Stomach (tissue), 9 donors: ENCODE measurements around the gene TRNT1. TPM values are rescaled to one million over a fixed set of nuclear protein-coding genes. Genes with fewer than 3 reads are reported as not detected.

Experiments used
- DNase-seq, 2 donors: peaks; one replicate each; pipeline versions ENCODE4 v3.0.0 to v3.0.0-alpha.2; 2013 to 2019
- H3K27ac ChIP-seq, 5 donors: fragments of 200-600 bp in 4 of 5; sonication (generic) in 4 of 5; one replicate each; pipeline ENCODE4 v1.5.1; 2013 to 2019; ENCODE audit warnings: mild to moderate bottlenecking in 1 of 5, moderate library complexity in 1 of 5
- H3K27me3 ChIP-seq, 3 donors: fragments of 200-600 bp; sonication (generic); one replicate each; pipeline ENCODE4 v1.5.1; 2017 to 2019; ENCODE audit warnings: mixed run types in 1 of 3
- H3K36me3 ChIP-seq, 4 donors: fragments of 200-600 bp; sonication (generic); 1 replicate in 3 of 4; 2 replicates in 1 of 4; pipeline ENCODE4 v1.5.1; 2016 to 2019
- H3K4me1 ChIP-seq, 4 donors: fragments of 200-600 bp; sonication (generic); one replicate each; pipeline ENCODE4 v1.5.1; 2016 to 2019
- H3K4me3 ChIP-seq, 4 donors: fragments of 200-600 bp; sonication (generic) in 3 of 4; one replicate each; pipeline ENCODE4 v1.5.1; 2016 to 2019; ENCODE audit warnings: mild to moderate bottlenecking in 1 of 4
- H3K9me3 ChIP-seq, 4 donors: fragments of 200-600 bp; sonication (generic); one replicate each; pipeline ENCODE4 v1.5.1; 2016 to 2019
- EP300 ChIP-seq: sonication (generic); formaldehyde crosslinking; IDR thresholded peaks from one replicate; pipeline ENCODE4 v1.6.1; 2017; ENCODE audit warnings: antibody characterized with exemption
- POLR2A ChIP-seq, 4 donors: fragments of 450-650 bp; IDR thresholded peaks; one replicate each; pipeline ENCODE4 v1.6.1; 2016; ENCODE audit warnings: antibody characterized with exemption in 4 of 4, control low read depth in 2 of 4, mild to moderate bottlenecking in 1 of 4, moderate library complexity in 1 of 4
- POLR2AphosphoS5 ChIP-seq, 3 donors: sonication (generic); formaldehyde crosslinking; IDR thresholded peaks; one replicate each; pipeline ENCODE4 v1.6.1; 2016; ENCODE audit warnings: antibody characterized with exemption in 3 of 3
- WGBS, 5 donors: extraction: QIAGEN DNeasy Blood & Tissue Kit in 3 of 5; methylation state at CpG; one replicate each; pipeline versions ENCODE4 v1.1.5 to v1.1.7; 2013 to 2018; 5-methylcytosine and 5-hydroxymethylcytosine counted together
- intact Hi-C: fragments of 100-400 bp; cut with DNase I; formaldehyde crosslinking; loops from one replicate; pipeline ENCODE4 v1.15.1; 2023; ENCODE audit warnings: low total_unique reads
- polyA plus RNA-seq, 3 donors: library from polyadenylated mRNA; stranded (reverse); fragments of 200-250 nt; gene quantifications; one replicate each; pipeline ENCODE4 v1.2.3, GENCODE V29; 2013
- total RNA-seq, 5 donors: library from RNA; depleted of rRNA; stranded (reverse); fragments of >200 nt; gene quantifications; one replicate each; pipeline versions ENCODE4 v1.1.0 to v1.2.3, GENCODE V29; 2014 to 2016
- TF ChIP-seq, protein P1 (sequence below), 7 experiments: fragments of 450-650 bp in 4 of 7; fragments of 200-600 bp in 3 of 7; sonication (generic) in 3 of 7; IDR thresholded peaks; one replicate each; pipeline ENCODE4 v1.5.1; 2016 to 2019; ENCODE audit warnings: antibody characterized with exemption in 7 of 7, control low read depth in 2 of 7, mild to moderate bottlenecking in 1 of 7
- donor health status: healthy with polysubstance abuse.
- donor health status: Bipolar disorder and iron deficiency.
- donor health status: healthy.

Gene TRNT1
- total and polyA plus RNA-seq, 8 donors = 5.4 to 33.0 (median 14.7) TPM

DNA sequence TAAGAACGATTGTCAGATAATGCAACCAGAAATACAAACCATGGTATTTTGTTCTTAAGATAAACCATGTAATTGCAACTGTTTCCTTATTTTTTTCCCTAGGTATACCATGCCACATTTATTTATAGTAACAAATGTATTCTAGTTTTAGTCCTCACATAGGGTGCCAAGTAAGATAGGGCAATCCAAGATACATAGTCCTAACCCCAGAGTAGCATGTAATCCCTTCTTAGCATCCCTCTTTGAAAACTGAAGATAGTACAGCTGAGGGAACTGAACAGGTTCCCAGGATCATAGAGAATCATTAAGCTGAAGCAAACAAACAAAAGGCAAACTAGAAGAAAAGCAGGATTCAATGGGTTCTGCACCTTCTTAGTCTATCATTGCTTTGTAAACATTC is 24.8 kb downstream of the TRNT1 start:
- intact Hi-C loops = no loop called here
- H3K4me1 ChIP-seq = peaks cover 0 to 26% (median 12%) of the 10 kb centered on the region in 4 donors
- peaks cover 65 to 100% (median 99%) of the 10 kb centered on the region in 4 donors for H3K36me3 ChIP-seq
- H3K4me3 ChIP-seq = no peak overlapping the region
- DNase-seq = no peak
- 12 to 38% (median 30%) methylated on average over 1 of the region's 1 CpG for WGBS, 5 donors
- no peaks in the 10 kb centered on the region for H3K9me3 ChIP-seq
- no peak for TF ChIP-seq POLR2AphosphoS5 (IDR thresholded peaks at IDR 0.05)
- no peaks in the 10 kb centered on the region for H3K27me3 ChIP-seq
- no peak overlapping the region for H3K27ac ChIP-seq

DNA sequence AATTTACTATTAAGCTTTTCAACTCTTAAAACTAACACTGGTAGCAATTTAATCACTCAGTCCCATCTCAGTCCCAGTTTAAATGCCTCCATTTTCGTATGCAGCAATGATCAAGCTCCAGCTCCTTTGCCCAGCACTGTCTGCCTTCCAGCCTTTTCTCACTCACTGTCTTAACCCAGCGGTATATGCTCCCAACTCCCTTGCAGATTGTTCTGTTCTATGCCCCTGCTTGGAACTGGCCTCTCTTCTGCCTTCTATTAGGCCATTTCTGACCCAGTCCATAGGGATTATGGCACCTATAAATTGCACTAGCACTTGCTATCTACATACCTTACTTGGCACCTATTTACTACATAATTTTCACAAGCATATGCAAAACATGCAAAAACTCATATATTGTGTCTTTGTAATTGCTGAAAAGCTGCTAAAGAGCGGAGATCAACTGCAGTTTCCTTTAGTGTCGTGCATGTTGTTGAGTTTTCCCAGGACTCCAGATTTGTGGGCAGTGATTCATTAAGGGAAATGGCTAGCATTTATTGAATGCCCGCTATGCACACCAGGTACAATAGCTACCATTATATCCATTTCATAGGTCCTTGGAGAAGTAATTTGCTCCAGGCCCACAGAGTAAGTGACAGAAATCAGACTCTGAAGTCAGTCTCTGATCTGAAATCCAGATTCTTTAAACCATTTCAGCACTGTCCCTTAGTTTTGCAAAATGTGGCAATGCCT is 28.3 kb downstream of the TRNT1 start:
- TF ChIP-seq POLR2AphosphoS5 (IDR thresholded peaks at IDR 0.05) (no peak), EP300 (no peak), POLR2A (IDR thresholded peaks at IDR 0.05) (no peak)
- TF ChIP-seq, protein P1, sequence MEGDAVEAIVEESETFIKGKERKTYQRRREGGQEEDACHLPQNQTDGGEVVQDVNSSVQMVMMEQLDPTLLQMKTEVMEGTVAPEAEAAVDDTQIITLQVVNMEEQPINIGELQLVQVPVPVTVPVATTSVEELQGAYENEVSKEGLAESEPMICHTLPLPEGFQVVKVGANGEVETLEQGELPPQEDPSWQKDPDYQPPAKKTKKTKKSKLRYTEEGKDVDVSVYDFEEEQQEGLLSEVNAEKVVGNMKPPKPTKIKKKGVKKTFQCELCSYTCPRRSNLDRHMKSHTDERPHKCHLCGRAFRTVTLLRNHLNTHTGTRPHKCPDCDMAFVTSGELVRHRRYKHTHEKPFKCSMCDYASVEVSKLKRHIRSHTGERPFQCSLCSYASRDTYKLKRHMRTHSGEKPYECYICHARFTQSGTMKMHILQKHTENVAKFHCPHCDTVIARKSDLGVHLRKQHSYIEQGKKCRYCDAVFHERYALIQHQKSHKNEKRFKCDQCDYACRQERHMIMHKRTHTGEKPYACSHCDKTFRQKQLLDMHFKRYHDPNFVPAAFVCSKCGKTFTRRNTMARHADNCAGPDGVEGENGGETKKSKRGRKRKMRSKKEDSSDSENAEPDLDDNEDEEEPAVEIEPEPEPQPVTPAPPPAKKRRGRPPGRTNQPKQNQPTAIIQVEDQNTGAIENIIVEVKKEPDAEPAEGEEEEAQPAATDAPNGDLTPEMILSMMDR (IDR thresholded peaks at IDR 0.05) = no peak
- Histone ChIP-seq H3K36me3 (peaks cover 57 to 100% (median 96%) of the 10 kb centered on the region in 4 donors), H3K27ac (no peak overlapping the region), H3K4me3 (no peak overlapping the region), H3K4me1 (peaks cover 0 to 15% (median 7%) of the 10 kb centered on the region in 4 donors), H3K27me3 (no peaks in the 10 kb centered on the region), H3K9me3 (no peaks in the 10 kb centered on the region)
- DNase-seq = no peak
- intact Hi-C loops = no loop called here
- WGBS, 5 donors = 86 to 96% (median 94%) methylated on average over 5 of the region's 5 CpGs

DNA sequence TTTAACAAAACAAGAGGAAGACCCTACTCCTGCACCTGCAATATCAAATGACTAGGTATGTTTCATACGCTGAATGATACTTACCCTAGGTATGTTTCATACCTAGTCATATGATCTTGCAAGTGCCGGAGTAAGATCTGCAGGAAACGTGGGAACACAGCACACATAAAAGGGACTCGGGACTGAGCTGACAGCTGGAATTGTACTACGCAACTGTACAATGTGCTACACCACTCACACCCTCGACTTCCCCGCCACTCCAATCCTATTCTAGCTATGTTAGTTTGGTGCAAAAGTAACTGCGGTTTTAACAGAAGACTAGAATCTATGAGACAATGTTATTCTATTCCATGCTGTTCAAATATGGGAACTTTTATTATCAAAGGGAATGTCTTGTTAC is 30.7 kb downstream of the TRNT1 start:
- intact Hi-C loops = no loop called here
- no peaks in the 10 kb centered on the region for H3K27me3 ChIP-seq
- no peak overlapping the region for H3K27ac ChIP-seq
- TF ChIP-seq EP300 (no peak), POLR2A (IDR thresholded peaks at IDR 0.05) (no peak), POLR2AphosphoS5 (IDR thresholded peaks at IDR 0.05) (no peak)
- TF ChIP-seq, protein P1 (IDR thresholded peaks at IDR 0.05) = no peak
- WGBS, 5 donors = 90 to 95% (median 93%) methylated on average over 8 of the region's 8 CpGs
- no peak for DNase-seq
- H3K9me3 ChIP-seq = no peaks in the 10 kb centered on the region
- peaks cover 43 to 97% (median 91%) of the 10 kb centered on the region in 4 donors for H3K36me3 ChIP-seq
- no peaks in the 10 kb centered on the region for H3K4me1 ChIP-seq
- H3K4me3 ChIP-seq = no peak overlapping the region

DNA sequence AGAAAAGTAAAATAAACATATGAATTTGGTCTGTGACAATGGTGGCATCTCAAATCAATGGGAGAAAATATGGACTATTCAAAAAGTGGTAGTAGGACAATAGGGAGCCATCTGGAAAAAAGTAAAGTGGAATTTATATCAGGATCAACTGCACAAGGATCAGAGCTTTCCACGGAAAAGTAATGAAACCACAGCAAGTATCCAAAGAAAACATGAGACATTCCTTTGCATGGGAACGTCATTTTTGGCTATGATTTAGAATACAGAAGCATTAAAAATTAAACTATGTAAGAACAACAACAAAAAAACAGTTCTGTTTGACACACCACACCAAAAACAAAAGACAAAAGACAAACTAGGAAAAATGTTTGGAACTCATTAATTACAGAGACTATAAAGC is 34.1 kb downstream of the TRNT1 start:
- Histone ChIP-seq H3K4me1 (no peaks in the 10 kb centered on the region), H3K27ac (no peak overlapping the region), H3K27me3 (no peaks in the 10 kb centered on the region), H3K4me3 (no peak overlapping the region), H3K36me3 (peaks cover 37 to 97% (median 91%) of the 10 kb centered on the region in 4 donors), H3K9me3 (no peaks in the 10 kb centered on the region)
- 41 to 77% (median 63%) methylated on average over 2 of the region's 2 CpGs for WGBS, 5 donors
- TF ChIP-seq POLR2AphosphoS5 (IDR thresholded peaks at IDR 0.05) (no peak), POLR2A (IDR thresholded peaks at IDR 0.05) (no peak), EP300 (no peak)
- TF ChIP-seq, protein P1 (IDR thresholded peaks at IDR 0.05) = no peak
- intact Hi-C loops = no loop called here
- no peak for DNase-seq

DNA sequence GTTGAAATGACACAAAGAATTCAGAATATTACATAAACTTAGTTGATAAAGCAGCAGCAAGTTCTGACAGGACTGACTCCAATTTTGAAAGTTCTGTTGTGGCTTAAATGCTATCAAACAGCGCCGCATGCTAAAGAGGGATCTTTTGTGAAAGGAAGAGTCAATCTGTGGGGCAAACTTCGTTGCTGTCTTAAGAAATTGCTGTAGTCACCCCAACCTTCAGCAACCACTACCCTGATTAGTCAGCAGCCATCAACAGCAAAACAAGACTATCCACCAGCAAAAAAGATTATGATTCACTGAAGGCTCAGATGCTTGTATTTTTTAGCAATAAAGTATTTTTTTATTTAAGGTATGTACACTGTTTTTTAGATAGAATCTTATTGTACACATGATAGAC is 38.5 kb downstream of the TRNT1 start:
- TF ChIP-seq, protein P1 (IDR thresholded peaks at IDR 0.05) = no peak
- no peak for TF ChIP-seq POLR2AphosphoS5 (IDR thresholded peaks at IDR 0.05)
- Histone ChIP-seq H3K4me3 (no peak overlapping the region), H3K36me3 (peaks cover 39 to 97% (median 92%) of the 10 kb centered on the region in 4 donors), H3K4me1 (no peaks in the 10 kb centered on the region), H3K27ac (no peak overlapping the region), H3K27me3 (no peaks in the 10 kb centered on the region), H3K9me3 (no peaks in the 10 kb centered on the region)
- no peak for DNase-seq
- 56 to 66% (median 60%) methylated on average over 3 of the region's 3 CpGs for WGBS, 5 donors
- intact Hi-C loops = no loop called here
